HT1080 (cell line): ENCODE data around the gene TWSG1. TPM values are rescaled to one million over a fixed set of nuclear protein-coding genes. Genes with fewer than 3 reads are reported as not detected.

ENCODE experiments used
- DNase-seq: peaks from one replicate; pipeline ENCODE4 v3.0.0-alpha.2; 2015; ENCODE audit warnings: low read depth
- polyA plus RNA-seq, 2 experiments: library from polyadenylated mRNA; depleted of rRNA; stranded (reverse); fragments of >200 nt; gene quantifications; 2 replicates each; pipeline ENCODE4 v1.2.3, GENCODE V29; 2015
- total RNA-seq: library from RNA; depleted of rRNA; stranded (reverse); fragments of >200 nt; shearing (Covaris generic); gene quantifications from 2 replicates; pipeline ENCODE4 v1.2.3, GENCODE V29; 2014; rRNA removed

Gene TWSG1
- total RNA-seq: 30.6 and 30.7 TPM in 2 replicates
- 39.0 and 44.1 TPM in 2 replicates for polyA plus RNA-seq (2015; cell fraction: cytosol; rRNA removed)
- 15.1 and 17.0 TPM in 2 replicates for polyA plus RNA-seq (2015; cell fraction: nucleus; rRNA removed)

GRCh38 chr18:9334329-9334972 is at the start of gene TWSG1:
Gene TWSG1, plus strand, starts transcription at chr18:9334773. Its CDS starts 2,457 bp downstream, at chr18:9337230.
- DNase-seq: peak; percentile 74

GRCh38 chr18:9285604-9286003 is 49.0 kb upstream of the TWSG1 start:
- DNase-seq: no peak

- DNase-seq: peak; percentile 14
These were observed 47.5 kb upstream of the TWSG1 start for GRCh38 chr18:9287036-9287435.

- DNase-seq: no peak
These were observed 44.9 kb upstream of the TWSG1 start for GRCh38 chr18:9289698-9290097.

GRCh38 chr18:9290156-9290555 is 44.4 kb upstream of the TWSG1 start:
- no peak for DNase-seq

GRCh38 chr18:9292047-9292446 is 42.5 kb upstream of the TWSG1 start:
- DNase-seq: no peak

- no peak for DNase-seq
These were observed 40.6 kb upstream of the TWSG1 start for GRCh38 chr18:9293948-9294347.

- no peak for DNase-seq
These were observed 38.2 kb upstream of the TWSG1 start for GRCh38 chr18:9296233-9297006.

- no peak for DNase-seq
These were observed 37.6 kb upstream of the TWSG1 start for GRCh38 chr18:9297007-9297393.

GRCh38 chr18:9304388-9305070 is 30.0 kb upstream of the TWSG1 start:
- DNase-seq: no peak

GRCh38 chr18:9319333-9319732 is 15.2 kb upstream of the TWSG1 start:
- DNase-seq: no peak

GRCh38 chr18:9321017-9321452 is 13.5 kb upstream of the TWSG1 start:
- DNase-seq: peak; percentile 19

- no peak for DNase-seq
These were observed 12.8 kb upstream of the TWSG1 start for GRCh38 chr18:9321736-9322135.

GRCh38 chr18:9322744-9323143 is 11.8 kb upstream of the TWSG1 start:
- no peak for DNase-seq

GRCh38 chr18:9323750-9324445 is 10.7 kb upstream of the TWSG1 start:
- DNase-seq: peak; percentile 57

- DNase-seq: no peak
These were observed 8.9 kb upstream of the TWSG1 start for GRCh38 chr18:9325716-9326115.

GRCh38 chr18:9328776-9329175 is 5.8 kb upstream of the TWSG1 start:
- no peak for DNase-seq

GRCh38 chr18:9329471-9329870 is 5.1 kb upstream of the TWSG1 start:
- no peak for DNase-seq

- no peak for DNase-seq
These were observed 4.2 kb upstream of the TWSG1 start for GRCh38 chr18:9330419-9330818.

GRCh38 chr18:9333441-9334328 is 888 bp upstream of the TWSG1 start:
- peak; percentile 62 for DNase-seq
